Hematopoietic multipotent progenitor cell treated with erythropoietin and hydrocortisone succinate and interleukin-3 and kit ligand, for 17 days (in vitro differentiated cells): Measurements from ENCODE around the gene SLC28A1.

Source experiments
- DNase-seq: peaks from one replicate; pipeline ENCODE4 v3.0.0-alpha.2; 2015; ENCODE audit warnings: low spot score

The SLC28A1 gene

GRCh38 chr15:84940399-84940798 is 55.9 kb downstream of the SLC28A1 start:
- no peak for DNase-seq

GRCh38 chr15:84942456-84942855 is 58.0 kb downstream of the SLC28A1 start:
- DNase-seq, result no peak

GRCh38 chr15:84944311-84944710 is 59.8 kb downstream of the SLC28A1 start:
- DNase-seq, result no peak

- DNase-seq, result no peak
Observed at GRCh38 chr15:84944861-84945260, 60.4 kb downstream of the SLC28A1 start.

GRCh38 chr15:84946772-84947489 is 62.5 kb downstream of the SLC28A1 start:
- DNase-seq, result no peak

- DNase-seq, result no peak
Observed at GRCh38 chr15:84947947-84948830, 63.7 kb downstream of the SLC28A1 start.

GRCh38 chr15:84949043-84949442 is 64.6 kb downstream of the SLC28A1 start:
- DNase-seq, result no peak

GRCh38 chr15:84949845-84950569 is 65.5 kb downstream of the SLC28A1 start:
- no peak for DNase-seq

GRCh38 chr15:84950570-84951111 is 66.2 kb downstream of the SLC28A1 start:
- DNase-seq, result no peak

GRCh38 chr15:84951736-84952135 is 67.3 kb downstream of the SLC28A1 start:
- no peak for DNase-seq

GRCh38 chr15:84953136-84953535 is 68.7 kb downstream of the SLC28A1 start:
- DNase-seq, result no peak

- DNase-seq, result no peak
Observed at GRCh38 chr15:84953726-84954125, 69.3 kb downstream of the SLC28A1 start.

- no peak for DNase-seq
Observed at GRCh38 chr15:84955089-84955848, 70.8 kb downstream of the SLC28A1 start.

GRCh38 chr15:84956199-84956598 is 71.7 kb downstream of the SLC28A1 start:
- DNase-seq, result no peak

GRCh38 chr15:84960391-84961113 is 76.1 kb downstream of the SLC28A1 start:
- DNase-seq, result no peak

GRCh38 chr15:84961114-84961452 is 76.6 kb downstream of the SLC28A1 start:
- DNase-seq, result no peak

- DNase-seq, result no peak
Observed at GRCh38 chr15:84961707-84962106, 77.2 kb downstream of the SLC28A1 start.

- DNase-seq, result no peak
Observed at GRCh38 chr15:84962955-84963354, 78.5 kb downstream of the SLC28A1 start.

- DNase-seq, result no peak
Observed at GRCh38 chr15:84967380-84967779, 82.9 kb downstream of the SLC28A1 start.

- DNase-seq, result no peak
Observed at GRCh38 chr15:84968301-84968700, 83.8 kb downstream of the SLC28A1 start.

GRCh38 chr15:84969257-84969656 is 84.8 kb downstream of the SLC28A1 start:
- no peak for DNase-seq
